HG03135 (cell line): ENCODE measurements around the gene SEMA5A.

ENCODE experiments used
- ATAC-seq: cut with Tn5 transposase; IDR thresholded peaks from one replicate; pipeline ENCODE4 v1.9.1; 2021; ENCODE audit warnings: mild to moderate bottlenecking, moderate library complexity; ENCODE audit not compliant: unreplicated experiment

Gene SEMA5A

DNA sequence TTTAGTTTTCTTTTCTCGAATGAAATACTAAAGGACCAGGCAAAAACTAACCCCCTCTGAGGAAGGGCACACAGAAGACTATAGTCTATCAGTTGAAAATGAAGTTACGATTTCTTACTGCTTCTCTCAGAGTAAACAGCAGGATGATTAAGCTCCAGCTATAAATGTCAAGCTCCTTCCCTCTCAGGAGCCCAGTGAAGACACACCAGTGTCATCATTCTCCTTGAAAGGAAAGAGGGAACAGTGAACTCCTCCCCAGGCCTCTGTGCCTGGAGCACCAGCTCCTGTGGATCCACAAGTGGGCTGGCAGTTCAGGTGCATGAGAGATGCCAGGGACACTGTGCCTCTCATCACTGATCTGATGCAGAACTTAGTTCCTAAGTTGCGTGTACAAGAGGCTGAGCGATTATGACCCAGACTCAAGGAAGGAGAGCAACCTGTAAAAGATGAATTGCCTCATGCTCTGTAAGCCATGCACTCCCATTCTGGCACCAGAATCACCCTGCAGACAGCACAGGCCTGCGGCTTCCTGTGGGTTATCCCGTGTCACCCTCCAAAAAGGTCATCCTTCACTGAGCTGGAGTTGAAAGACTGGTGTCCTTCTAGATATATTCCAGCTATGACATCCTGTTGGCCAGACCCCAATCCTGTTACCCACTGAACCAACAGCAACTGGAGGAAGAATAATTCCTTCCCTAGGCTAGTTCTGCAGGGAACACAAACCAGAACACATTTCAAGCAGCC, 394.0 kb downstream of the SEMA5A start:
- no peak for ATAC-seq

DNA sequence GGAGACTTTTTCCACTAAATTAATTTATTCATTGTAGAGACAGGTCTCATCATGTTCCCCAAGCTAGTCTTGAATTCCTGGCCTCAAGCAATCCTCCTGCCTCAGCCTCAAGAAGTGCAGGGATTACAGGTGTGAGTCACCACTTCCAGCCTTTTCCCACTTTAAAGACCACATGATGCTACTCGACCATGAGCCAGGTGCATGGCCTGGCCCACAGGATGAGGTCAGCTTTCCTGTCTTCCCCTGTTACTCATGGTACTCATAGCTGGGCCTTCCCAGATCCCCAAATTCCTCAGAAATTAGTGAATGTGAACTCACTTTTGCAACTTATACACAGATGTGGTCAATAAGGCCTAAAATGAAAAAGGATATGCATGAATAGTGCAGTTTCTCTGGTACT, 395.9 kb downstream of the SEMA5A start:
- no peak for ATAC-seq

DNA sequence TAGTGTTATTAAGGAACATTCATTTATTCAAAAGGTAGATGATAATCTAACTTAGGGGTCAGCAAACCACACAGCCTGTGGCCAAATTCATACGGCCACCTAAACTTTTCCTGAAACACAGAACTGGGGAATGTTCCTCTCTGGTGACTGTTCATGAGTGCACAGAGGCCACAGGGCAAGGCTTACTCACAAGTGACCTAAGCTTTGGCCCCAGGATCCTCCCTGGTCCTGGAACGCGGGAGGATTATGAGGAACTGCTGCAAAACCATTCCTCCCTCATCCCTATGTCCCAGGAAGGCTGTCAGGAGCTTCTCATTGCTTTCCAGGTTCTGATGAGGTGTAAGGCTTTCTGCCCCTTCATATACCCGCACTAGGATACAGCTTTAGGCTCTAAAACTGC, 397.6 kb downstream of the SEMA5A start:
- no peak for ATAC-seq

DNA sequence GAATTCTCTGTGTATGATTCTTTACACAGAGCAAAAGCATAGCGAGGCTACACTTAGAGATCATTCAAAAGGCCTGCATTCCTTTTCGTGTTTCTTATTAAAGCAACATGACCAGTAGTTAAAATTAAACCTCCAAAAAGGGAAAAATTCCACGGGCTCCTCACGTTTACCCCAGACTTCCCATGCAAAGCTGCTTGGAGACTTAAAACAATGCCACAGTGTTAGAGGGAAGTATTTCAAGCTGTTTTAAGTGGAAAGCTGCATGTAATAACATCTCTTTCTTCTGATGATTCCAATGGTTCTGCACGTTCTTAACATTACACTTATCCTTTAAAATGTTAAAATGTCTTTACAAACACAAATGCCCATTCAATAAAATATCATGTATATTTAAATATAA, 405.2 kb downstream of the SEMA5A start:
- ATAC-seq: no peak

DNA sequence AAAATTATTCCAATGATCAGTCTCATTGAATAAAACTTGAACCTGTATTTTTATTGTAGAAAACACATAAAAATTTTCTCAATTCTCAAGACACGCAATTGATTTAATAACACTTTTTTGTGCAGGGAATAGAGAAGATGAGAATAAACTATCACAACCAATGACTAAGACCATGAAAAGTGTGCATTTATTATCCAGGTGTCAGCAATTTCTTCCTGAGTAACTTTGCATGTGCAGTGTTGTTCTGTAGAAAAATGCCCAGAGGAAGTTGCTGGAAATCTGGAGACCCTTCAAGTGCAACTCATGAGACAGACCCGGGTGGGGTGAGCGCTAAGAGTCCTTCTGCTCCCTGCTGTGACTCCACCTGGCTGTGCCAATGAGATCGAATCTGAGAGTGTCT, 405.7 kb downstream of the SEMA5A start:
- ATAC-seq: no peak

DNA sequence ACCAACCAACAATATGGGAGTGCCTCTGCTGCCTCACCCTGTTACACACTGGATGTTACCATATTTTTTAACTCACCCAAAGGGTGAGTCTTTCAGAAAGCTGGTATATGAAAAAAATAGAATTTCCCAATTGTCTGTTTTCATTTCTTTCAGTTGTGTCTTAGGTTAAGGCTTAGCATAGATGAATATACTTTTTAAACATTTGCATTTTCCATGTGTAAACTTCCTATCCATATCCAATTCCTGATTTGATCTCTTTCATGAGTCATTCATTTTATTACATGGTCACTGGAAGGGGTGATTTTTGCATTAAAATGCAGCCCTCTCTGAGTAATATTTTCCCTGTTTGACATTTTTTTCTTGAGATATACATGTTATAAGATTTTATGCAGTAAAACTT, 406.5 kb downstream of the SEMA5A start:
- ATAC-seq: no peak

DNA sequence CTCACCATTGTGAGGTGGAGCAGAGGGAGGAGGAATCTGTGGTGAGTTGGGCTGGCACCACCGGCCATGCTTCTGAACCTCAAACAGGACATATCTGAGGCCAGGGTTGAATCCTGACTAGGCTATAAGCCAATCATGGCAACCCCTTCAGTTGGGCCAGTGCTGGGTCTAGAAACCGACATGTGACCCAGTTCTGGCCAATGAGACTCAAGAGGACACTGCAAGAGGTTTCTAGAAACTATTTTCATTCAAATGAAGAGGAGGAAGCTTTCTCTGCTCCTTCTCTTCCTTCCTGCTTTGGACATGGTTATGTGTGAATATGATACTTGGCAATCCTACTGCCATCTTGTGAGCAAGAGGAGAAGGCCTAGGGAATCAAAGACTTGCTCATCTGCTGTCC, 417.7 kb downstream of the SEMA5A start:
- ATAC-seq: no peak

DNA sequence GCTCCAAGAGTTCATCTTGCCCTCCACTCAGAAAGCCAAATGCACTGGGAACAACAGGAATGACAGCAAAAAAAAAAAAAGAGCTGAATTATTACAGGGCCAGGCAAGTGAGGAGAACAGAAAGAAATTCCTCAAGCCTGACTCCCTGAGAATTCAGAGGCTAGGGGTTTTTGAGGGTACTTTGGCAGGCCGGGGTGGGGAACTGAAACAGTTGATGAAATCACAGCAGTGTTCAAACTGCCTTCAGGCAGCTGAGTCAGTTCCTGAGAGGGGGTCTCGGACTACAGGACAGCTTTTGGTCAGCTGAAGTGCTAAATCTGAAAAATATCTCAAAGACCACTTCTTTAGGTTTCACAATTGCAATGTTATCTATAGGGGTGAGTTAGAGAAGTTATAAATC, 419.4 kb downstream of the SEMA5A start:
- ATAC-seq: no peak

DNA sequence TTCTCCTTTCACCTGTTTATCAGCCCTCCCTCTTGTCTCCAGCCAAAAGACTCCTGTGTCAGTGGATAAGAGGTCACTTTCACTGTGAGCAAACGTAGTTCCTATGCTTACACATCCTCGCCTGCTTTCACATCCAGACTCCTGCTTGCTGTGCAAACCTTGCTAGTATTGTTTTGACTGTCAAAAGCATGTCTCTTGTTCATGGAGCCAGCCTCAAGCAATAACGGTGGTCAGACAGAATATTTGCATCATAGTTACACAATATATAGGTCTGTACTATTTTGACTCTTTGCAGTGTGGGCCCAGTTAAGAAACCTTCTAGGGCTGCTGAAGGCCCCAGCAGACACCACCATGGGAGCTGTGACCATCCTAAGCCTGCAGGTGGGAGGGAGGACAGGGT, 420.0 kb downstream of the SEMA5A start:
- ATAC-seq: no peak

DNA sequence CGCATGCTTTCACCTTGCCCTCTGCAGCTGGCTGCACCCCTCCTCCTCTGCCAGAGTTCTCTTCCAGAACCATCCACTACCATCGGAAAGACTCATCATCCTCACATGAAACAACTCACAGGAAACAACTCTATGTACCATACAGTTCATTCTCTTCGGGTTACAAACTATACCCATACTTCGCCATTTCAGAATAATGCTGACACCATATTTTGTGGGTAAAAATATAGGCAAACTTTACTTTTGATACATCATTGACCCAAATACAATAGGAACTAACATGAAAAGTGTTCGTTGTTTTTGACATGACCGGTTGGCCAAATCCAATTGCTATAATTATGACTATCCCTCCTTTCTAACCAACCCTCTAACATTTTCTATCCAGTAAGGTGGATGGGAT, 421.0 kb downstream of the SEMA5A start:
- ATAC-seq: no peak

DNA sequence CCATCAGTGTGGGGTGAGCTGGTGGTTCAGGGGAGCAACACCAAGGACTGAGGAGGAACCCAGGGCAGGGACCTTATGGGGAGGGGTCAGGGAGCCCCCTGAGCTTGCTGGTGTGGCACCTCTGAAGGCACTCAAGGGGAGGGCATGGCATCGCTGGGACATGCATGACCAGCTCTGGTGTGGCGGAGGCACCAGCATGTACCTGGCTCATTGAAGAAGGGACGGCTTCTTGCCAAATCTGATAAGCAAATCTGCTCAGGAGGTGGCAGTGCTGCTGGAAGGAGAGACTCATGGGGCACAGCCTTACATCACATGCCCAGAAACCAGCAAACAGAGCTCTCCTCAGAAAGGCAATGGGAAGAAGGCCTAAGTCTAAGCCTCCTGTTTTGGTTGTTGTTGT, 421.8 kb downstream of the SEMA5A start:
- no peak for ATAC-seq

DNA sequence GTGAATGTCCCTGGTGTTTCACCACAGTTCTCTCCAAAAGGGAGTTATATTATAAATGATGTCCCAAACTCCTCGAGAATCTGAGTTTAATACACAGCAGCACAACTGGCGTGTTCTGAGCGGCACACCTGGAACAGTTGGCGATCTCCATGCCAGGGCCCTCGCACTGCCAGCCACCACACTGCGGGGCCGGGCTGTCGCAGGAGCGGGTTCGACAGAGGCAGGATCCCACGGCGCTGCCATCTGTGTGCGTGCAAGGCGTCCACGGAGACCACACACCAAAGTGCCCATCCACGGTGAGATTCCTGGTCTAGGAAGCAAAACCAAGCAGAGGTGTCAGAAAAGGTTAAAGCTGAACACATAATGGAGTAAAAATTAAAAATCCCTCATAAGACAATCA, 423.3 kb downstream of the SEMA5A start:
- ATAC-seq: no peak

DNA sequence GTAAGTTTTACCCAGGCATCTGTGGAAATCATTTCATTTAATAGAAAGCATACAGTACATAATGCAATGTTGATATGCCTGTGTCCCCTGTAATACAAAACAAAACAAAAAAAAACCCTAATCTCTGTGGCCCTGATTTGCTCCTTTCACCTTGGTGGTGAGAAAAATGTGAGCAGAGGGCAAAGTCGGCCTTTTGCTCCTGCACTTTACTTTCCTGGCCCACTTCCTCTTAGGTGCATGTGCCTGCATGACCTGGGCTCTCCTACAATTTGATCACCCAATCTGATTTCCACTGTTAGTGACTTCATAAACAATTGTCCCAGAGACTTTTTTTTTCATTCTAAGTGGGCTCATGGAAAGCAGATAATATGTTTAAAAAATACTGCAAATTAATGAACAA, 424.3 kb downstream of the SEMA5A start:
- no peak for ATAC-seq

DNA sequence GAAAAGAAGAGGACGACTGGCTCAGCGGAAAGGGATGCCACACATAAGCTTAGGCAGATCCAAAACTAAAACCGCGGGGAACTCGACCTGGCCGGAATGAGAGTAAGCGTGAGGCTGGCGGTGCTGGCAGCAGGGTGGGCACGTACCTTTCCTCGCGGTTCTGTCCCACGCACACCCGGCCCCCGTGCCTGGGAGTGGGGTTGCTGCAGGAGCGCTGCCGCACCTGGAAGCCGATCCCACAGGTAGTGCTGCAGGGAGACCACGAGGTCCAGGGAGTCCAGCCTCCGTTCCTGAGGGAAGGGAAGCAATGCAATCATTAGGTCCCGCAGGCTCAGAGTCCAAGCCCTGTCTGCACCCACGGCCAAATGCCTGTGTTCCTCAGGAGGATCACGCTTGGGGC, 427.0 kb downstream of the SEMA5A start:
- no peak for ATAC-seq

DNA sequence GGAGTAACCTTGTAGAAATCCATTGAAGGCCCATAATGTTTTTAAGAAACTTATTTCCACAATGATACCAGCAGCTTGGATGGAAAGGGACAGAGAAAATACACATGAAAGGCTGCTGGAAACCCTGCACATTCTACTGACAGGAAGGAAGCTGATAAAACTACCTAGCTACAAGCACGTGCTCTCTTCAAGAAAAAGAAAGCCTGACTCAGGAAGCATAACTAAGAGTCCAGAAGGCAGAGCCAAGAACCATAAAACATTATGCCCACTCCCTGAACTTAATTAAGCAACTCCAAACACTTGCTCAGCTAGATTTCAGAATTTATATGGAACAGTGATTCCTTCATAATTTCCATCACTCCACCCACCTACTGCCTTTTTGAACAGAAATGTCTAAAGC, 430.8 kb downstream of the SEMA5A start:
- ATAC-seq: no peak

DNA sequence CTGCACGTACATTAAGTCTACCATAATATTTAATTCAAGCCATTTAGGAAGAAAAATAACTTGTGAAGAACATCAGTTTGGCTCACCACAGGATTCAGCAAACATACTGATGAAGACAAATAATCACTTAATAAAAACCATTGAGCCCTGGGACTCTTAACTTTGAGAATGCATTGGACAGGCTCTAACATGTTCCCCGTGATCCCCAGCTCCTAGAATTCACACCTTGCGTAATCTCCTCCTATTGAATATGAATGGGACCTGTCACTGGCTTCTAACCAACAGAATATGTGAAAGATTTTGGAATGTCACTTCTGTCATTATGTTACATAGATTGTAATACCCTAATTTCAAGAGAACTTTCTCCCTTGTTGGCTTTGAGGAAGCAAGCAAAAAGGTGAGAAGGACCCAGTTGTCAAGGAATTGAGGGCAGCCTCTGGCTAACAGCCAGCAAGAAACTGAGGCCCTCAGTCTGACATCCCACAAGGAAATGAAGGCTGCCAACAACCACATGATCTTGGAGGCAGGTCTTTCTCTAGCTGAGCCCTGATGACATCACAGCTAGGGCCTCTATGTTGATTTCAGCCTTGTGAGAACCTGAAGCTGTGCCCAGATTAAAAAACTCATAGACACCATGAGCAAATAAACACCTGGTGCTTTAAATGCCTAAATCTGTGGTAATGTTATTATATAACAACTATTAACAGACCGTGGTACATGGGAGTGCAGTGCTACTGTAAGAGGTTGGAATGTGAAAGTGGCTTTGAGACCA, 433.2 kb downstream of the SEMA5A start:
- no peak for ATAC-seq

DNA sequence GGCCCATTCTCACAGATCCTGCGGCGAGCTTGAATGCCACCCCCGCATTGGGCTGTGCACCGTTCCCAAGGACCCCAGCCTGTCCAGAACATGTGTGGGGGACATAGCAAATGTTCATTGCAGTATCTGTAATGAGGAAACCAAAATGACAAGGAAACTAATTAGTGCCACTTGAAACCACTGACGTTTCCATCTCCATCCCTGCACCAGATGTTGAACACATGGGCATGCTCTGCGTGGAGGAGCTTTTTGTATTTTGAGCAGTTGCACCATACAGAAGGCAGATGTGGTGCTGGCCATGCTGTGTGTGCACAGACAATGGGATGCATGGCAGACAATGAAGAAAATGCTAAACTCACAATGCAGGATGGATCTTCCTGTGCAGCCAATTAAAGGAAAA, 437.7 kb downstream of the SEMA5A start:
- no peak for ATAC-seq

DNA sequence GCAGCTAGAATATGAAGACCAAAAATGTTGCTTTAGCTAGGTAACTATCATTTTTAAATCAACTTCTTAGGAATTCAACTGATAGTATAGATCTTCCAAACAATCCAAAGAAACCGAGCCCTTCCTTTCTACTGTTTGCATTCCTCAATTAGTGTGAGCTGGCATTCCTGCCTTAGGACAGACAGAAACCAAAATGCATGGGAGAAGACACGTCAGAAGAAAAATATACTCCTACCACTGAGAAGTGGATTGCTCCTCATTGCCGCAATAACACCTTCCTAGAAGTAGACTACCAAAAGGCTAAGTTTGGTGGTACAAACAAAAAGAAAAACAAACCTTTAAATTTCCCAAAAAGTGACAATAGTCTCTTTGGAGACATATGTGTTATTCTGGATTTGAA, 440.0 kb downstream of the SEMA5A start:
- no peak for ATAC-seq

DNA sequence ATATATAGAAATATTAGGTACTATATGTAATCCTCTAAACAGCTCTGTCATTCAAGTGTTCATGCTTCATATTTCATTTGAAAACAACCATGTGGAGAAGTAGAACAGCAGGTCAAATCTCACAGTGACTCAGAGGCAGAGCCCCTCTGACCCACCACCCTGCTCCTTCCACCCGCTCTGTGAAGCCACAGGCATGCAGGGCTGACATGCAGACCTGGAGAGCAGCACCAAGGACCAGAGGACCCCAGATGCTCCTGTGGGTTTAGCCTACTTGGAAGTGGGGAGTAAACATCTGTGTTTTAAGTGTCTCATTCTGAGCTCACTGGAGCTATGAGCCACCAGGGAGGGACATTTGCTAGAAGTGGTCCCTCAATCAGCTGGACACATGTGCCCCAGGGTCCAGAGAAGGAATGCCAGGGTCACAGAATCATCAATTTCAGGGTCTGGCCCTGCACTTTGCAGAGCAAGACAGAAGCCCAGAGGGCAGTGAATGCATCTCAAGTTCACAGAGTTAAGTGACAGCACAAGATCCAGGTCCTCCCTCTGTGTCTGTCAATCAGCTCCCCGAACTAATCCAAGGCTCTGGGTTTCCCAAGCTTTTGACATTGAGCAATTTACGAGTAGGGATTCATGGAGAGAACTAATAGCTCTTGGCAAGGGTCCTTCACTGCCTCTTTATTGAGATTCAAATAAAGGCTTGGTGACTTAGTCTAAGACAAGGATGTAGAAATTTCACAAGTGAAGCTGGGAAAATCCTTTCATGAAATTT, 441.1 kb downstream of the SEMA5A start:
- ATAC-seq: no peak

DNA sequence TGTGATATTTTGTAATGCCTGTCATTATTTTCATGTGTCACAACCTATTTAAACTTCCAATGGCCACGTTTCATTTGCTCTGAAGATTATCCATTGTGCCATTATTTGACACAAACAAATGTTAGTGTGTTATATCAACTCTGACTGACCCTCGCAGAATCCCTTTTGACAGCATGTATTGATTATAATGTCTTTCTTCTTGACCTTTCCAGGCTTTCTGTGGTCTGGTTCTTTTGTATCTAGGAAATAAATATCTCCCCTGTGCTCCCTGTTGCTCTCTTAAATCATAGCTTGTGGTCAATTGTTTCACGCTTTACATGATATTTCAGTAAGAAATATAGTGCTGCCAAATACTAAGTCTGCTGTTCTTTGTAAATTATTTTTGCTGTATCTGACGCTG, 442.6 kb downstream of the SEMA5A start:
- ATAC-seq: no peak

DNA sequence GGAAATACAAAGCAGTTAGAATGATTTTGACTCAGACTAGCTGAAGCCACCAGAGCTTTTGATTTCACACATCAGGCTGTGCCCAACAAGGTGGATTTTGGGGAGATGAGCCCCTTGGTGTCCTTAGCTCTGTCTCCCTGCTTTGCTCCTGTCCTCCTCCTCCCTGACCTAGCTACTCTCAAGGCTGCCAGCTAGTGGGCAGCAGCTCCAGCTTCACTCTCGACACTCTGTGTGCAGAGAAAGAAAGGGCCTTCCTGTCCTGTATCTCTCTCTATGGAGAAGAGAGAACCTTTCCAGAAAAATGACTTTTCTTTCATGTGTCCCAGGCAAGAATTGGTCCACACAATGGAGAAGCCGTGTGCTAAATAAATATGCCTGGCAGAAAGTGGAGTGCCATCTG, 446.2 kb downstream of the SEMA5A start:
- ATAC-seq: no peak

DNA sequence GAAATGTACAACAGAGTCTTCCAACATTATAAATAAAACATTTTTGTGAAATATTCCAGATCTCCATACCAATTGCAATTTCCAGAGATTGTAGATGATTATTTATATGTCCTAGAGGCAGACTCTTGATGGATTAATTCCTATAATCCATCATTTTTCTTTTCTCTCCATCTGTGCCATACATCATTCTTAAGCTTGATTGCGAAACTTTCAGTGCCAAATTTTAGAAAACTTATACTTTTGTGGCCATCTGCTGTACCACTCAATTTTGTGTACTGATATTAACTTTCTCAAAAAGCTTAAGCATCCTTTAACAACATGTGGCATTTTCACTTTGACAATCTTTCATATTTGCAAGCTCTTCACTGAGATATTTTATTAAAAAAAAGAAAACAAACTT, 446.9 kb downstream of the SEMA5A start:
- ATAC-seq: no peak
